Cardiac muscle cell (in vitro differentiated cells and primary cell): ENCODE data around the gene TBC1D17. TPM values are rescaled to one million over a fixed set of nuclear protein-coding genes. Genes with fewer than 3 reads are reported as not detected.
A peak's percentile ranks its signal among the peaks of the same experiment; 100 is the strongest.

Source experiments
- DNase-seq, 2 donors: peaks; one replicate each; pipeline versions ENCODE4 v3.0.0 to v3.0.0-alpha.2; 2010 to 2017; ENCODE audit warnings: low read depth in 1 of 2, low spot score in 1 of 2
- H3K27ac ChIP-seq: fragments of 200-600 bp; sonication (generic); 2 replicates; pipeline ENCODE4 v1.5.1; 2016
- H3K27me3 ChIP-seq: fragments of 200-600 bp; sonication (generic); 2 replicates; pipeline ENCODE4 v1.6.0; 2016; ENCODE audit warnings: control low read depth
- H3K36me3 ChIP-seq: fragments of 200-600 bp; sonication (generic); 2 replicates; pipeline ENCODE4 v1.5.1; 2016; ENCODE audit warnings: control low read depth
- H3K4me1 ChIP-seq: fragments of 200-600 bp; sonication (generic); 2 replicates; pipeline ENCODE4 v1.8.1; 2017; ENCODE audit warnings: low read depth, mild to moderate bottlenecking, mixed run types
- H3K4me3 ChIP-seq: fragments of 200-600 bp; sonication (generic); 2 replicates; pipeline ENCODE4 v1.5.1; 2016; ENCODE audit warnings: mild to moderate bottlenecking
- H3K9me3 ChIP-seq: fragments of 200-600 bp; sonication (generic); 2 replicates; pipeline ENCODE4 v1.5.1; 2017; ENCODE audit warnings: low read depth, mild to moderate bottlenecking, control low read depth
- CTCF ChIP-seq: IDR thresholded peaks from 2 replicates; pipeline ENCODE4 v1.5.1; 2012; ENCODE audit warnings: low read depth, mild to moderate bottlenecking, low read length
- polyA plus RNA-seq: library from polyadenylated mRNA; unstranded; fragments of >200 nt; fragmentation: Nextera tagmentation; extraction: Ambion mirVana; gene quantifications from 2 replicates; pipeline ENCODE4 v1.2.1, GENCODE V29; 2016
- total RNA-seq: library from RNA; depleted of rRNA; stranded (reverse); fragments of >200 nt; gene quantifications from 2 replicates; pipeline ENCODE4 v1.2.3, GENCODE V29; 2016

The TBC1D17 gene
- 25.4 and 26.8 TPM in 2 replicates for total RNA-seq
- 38.0 and 52.5 TPM in 2 replicates for polyA plus RNA-seq

DNA sequence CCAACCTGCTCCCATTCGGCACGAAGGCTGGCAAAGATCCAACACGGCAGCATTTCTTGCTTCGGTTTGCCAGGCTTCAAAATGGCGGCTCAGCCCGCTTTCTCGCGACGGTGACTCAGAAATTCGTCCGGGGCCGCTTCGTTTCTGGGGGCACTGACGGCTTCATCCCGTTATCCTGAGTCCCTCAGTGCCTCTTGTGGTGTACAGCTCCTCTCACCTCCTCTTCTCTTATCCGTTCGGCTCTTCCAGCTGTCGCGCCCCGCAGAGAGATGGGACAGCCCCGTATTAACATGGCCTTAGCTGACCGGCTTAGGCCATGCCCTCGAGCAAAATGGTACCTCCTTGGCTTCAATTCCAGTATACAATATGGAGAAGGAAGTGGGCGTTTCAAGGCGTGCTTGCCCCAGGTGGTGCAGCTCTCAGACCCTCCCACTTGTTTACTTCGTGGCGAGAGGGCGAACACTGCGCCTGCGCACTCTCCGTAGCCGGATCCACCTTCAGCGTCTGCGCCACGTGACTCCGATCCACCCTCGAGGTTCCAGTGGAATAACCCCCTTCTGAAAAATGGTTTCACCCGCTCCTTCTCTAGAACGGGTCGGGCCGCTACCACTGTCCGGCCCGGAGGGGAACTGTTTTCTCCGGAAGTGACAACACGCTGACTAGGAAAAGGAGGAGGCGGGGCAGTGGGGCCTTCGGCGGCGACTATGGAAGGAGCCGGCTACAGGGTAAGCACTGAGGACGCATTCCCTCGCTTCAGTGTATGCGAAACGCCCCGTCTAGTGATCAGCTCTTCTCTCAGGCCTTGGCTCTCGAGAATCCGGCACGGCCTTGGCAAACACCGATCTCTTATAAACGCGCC lies at the start of gene TBC1D17, which contains the start of gene AKT1S1:
Gene TBC1D17, plus strand, starts transcription at position 683 of the 859 bp plus-strand sequence. Its CDS starts 22 bp downstream, at position 705.
Gene AKT1S1, minus strand, starts transcription at position 336 of the 859 bp plus-strand sequence. CDS start 4,060 bp downstream, outside the sequence.
- no peak for TF ChIP-seq CTCF
- Histone ChIP-seq H3K9me3 (no peaks in the 10 kb centered on the region), H3K36me3 (peaks cover 13% of the 10 kb centered on the region), H3K4me3 (peak within 1 kb of the TSS; percentile 76), H3K27me3 (no peaks in the 10 kb centered on the region), H3K4me1 (no peaks in the 10 kb centered on the region), H3K27ac (peak within 1 kb of the TSS; percentile 99)
- DNase-seq, result peak; percentile 100

DNA sequence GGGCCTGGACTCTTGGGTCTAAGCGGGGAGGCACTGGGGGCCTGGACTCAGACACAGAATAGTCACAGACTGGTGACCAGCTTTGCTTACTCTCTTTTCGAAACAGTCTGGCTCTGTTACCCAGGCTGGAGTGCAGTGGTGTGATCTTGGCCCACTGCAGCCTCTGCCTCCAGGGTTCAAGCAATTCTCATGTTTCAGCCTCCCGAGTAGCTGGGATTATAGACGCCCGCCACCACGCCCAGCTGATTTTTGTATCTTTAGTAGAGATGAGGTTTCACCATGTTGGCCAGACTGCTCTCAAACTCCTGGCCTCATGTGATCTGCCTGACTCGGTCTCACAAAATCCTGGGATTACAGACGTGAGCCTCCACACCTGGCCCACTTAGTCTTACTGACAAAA lies 48.3 kb upstream of the TBC1D17 start:
- Histone ChIP-seq H3K27me3 (no peaks in the 10 kb centered on the region), H3K27ac (no peak overlapping the region), H3K4me1 (no peaks in the 10 kb centered on the region), H3K4me3 (no peak overlapping the region), H3K9me3 (no peaks in the 10 kb centered on the region), H3K36me3 (peaks cover 23% of the 10 kb centered on the region)
- DNase-seq, result no peak
- no peak for TF ChIP-seq CTCF

DNA sequence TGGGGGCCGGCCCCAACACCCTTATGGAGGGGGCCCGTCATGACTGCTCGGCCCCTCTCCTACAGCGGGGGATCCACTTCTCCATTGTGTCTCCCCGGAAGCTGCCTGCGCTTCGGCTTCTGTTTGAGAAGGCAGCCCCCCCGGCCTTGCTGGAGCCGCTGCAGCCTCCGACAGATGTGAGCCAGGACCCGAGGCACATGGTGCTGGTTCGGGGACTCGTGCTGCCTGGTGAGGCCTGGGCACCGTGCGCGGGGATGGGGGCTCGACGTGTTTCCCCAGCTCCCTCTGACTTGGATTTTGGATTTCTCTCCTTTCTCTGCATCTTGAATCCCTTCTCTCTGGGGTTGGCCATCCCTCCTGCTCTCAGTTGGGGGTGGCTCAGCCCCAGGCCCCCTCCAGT lies 47.8 kb upstream of the TBC1D17 start:
- Histone ChIP-seq H3K27me3 (no peaks in the 10 kb centered on the region), H3K4me3 (no peak overlapping the region), H3K4me1 (no peaks in the 10 kb centered on the region), H3K36me3 (peaks cover 25% of the 10 kb centered on the region), H3K9me3 (no peaks in the 10 kb centered on the region), H3K27ac (no peak overlapping the region)
- no peak for DNase-seq
- TF ChIP-seq CTCF, result no peak

DNA sequence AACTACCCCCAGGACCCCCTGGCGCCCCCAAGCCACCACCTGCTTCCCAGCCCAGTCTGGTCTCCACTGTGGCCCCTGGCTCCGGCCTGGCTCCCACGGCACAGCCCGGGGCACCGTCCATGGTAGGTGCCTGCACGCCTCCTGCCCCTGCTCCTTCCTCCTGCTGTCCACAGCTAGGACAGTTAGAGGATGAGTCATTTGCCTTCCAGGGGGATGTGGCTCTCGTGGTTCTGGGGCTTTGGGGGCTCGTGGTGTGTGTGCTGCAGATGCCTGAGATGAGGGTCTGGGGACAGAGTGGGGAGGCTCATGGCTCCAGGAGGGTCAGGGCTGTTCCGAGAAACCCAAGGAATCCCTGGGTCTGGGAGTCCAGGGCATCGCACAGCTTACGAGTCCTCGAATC lies 46.7 kb upstream of the TBC1D17 start:
- Histone ChIP-seq H3K27me3 (no peaks in the 10 kb centered on the region), H3K9me3 (no peaks in the 10 kb centered on the region), H3K4me3 (no peak overlapping the region), H3K36me3 (peaks cover 27% of the 10 kb centered on the region), H3K4me1 (no peaks in the 10 kb centered on the region), H3K27ac (no peak overlapping the region)
- TF ChIP-seq CTCF, result no peak
- DNase-seq, result no peak

- no peak for DNase-seq
- no peaks in the 10 kb centered on the region for H3K27me3 ChIP-seq
- H3K9me3 ChIP-seq, result no peaks in the 10 kb centered on the region
- no peak for TF ChIP-seq CTCF
- no peak overlapping the region for H3K27ac ChIP-seq
- H3K36me3 ChIP-seq, result peaks cover 27% of the 10 kb centered on the region
- H3K4me3 ChIP-seq, result no peak overlapping the region
- no peaks in the 10 kb centered on the region for H3K4me1 ChIP-seq
Measured at GRCh38 chr19:49831592-49831991, 45.9 kb upstream of the TBC1D17 start.
